HCT116 (cell line): ENCODE data around the gene HBE1. TPM values are rescaled to one million over a fixed set of nuclear protein-coding genes. Genes with fewer than 3 reads are reported as not detected.
"Not testable (repeated sequence)": the region's sequence is repeated elsewhere in the genome, so short reads cannot be mapped to it uniquely, and the experiment has no call there.

ENCODE experiments used
- ATAC-seq: fragments of 200-7000 bp; cut with Tn5 transposase; 2 replicates; pipeline ENCODE4 v1.9.1; 2020; ENCODE audit warnings: mild to moderate bottlenecking, moderate library complexity
- BruUV-seq: library from RNA; stranded (reverse); fragments of 400-500 nt; replicated peaks from 2 replicates; lab custom pipeline; 2021; lab: Mats Ljungman, UMichigan
- CTCF ChIA-PET: fragments of 300-600 bp; sonication (Branson Sonifier 250); formaldehyde crosslinking; loops from one replicate; lab custom pipeline; 2021; ENCODE audit warnings: antibody characterized with exemption; lab: Charles Lee
- POLR2A ChIA-PET: fragments of 300-600, 350-600 bp; sonication (Branson Sonifier 250); formaldehyde crosslinking; loops from one replicate; lab custom pipeline; 2021; ENCODE audit warnings: antibody characterized with exemption; lab: Charles Lee
- RAD21 ChIA-PET, 2 experiments: fragments of 300-600 bp; sonication (Branson Sonifier 250); formaldehyde crosslinking; loops; one replicate each; lab custom pipeline; 2023; ENCODE audit warnings: low total read pairs in 2 of 2; ENCODE audit not compliant: uncharacterized antibody in 2 of 2, unreplicated experiment in 2 of 2, low non-redundant PET in 1 of 2; lab: Charles Lee
- DNase-seq: peaks from one replicate; pipeline ENCODE4 v3.0.0-alpha.2; 2010; ENCODE audit warnings: low read depth, low spot score
- H2AFZ ChIP-seq: fragments of 200-600 bp; shearing (Covaris generic), sonication (generic); 2 replicates; pipeline ENCODE4 v1.6.1; 2017; ENCODE audit warnings: low read depth, mixed run types, mixed read lengths, antibody characterized with exemption, low read length; ENCODE audit not compliant: poor library complexity, severe bottlenecking
- H3K27ac ChIP-seq: 2 replicates; pipeline ENCODE4 v1.5.1; 2012; ENCODE audit warnings: low read depth, low read length
- H3K27me3 ChIP-seq: fragments of 200-600 bp; sonication (generic); 2 replicates; pipeline ENCODE4 v1.6.1; 2016; ENCODE audit warnings: mixed run types, low read length, mixed read lengths; ENCODE audit not compliant: insufficient read depth
- H3K36me3 ChIP-seq, 2 experiments: fragments of 200-500 bp in 1 of 2; fragments of 200-600 bp in 1 of 2; sonication (Bioruptor generic) in 1 of 2; sonication (generic) in 1 of 2; 2 replicates each; pipeline versions ENCODE4 v1.5.1 to v1.6.1; 2014 to 2016; ENCODE audit warnings: low read length in 2 of 2, inconsistent platforms in 1 of 2, mixed read lengths in 1 of 2, mixed run types in 1 of 2; ENCODE audit not compliant: insufficient read depth in 2 of 2, control insufficient read depth in 1 of 2
- H3K4me1 ChIP-seq, 2 experiments: fragments of 200-600 bp in 1 of 2; sonication (generic) in 1 of 2; 2 replicates each; pipeline versions ENCODE4 v1.5.1 to v1.6.1; 2012 to 2017; ENCODE audit warnings: low read length in 2 of 2, inconsistent platforms in 1 of 2, mild to moderate bottlenecking in 1 of 2, mixed read lengths in 1 of 2, mixed run types in 1 of 2, moderate library complexity in 1 of 2; ENCODE audit not compliant: insufficient read depth in 2 of 2, control insufficient read depth in 1 of 2
- H3K4me2 ChIP-seq: fragments of 200-600 bp; sonication (generic); 2 replicates; pipeline ENCODE4 v1.6.1; 2017; ENCODE audit warnings: mixed run types, low read length, mixed read lengths
- H3K4me3 ChIP-seq, 2 experiments: fragments of 200-600 bp in 1 of 2; sonication (generic) in 1 of 2; replicated peaks in 1 of 2; 2 replicates each; pipeline ENCODE4 v1.5.1; 2011 to 2016; ENCODE audit warnings: low read length in 2 of 2, control low read depth in 1 of 2, low read depth in 1 of 2, mild to moderate bottlenecking in 1 of 2, mixed read lengths in 1 of 2, mixed run types in 1 of 2
- H3K79me2 ChIP-seq: fragments of 200-600 bp; sonication (generic); 2 replicates; pipeline ENCODE4 v1.6.1; 2017; ENCODE audit warnings: mild to moderate bottlenecking, mixed run types, low read length, moderate library complexity, mixed read lengths; ENCODE audit not compliant: insufficient read depth
- H3K9ac ChIP-seq: fragments of 200-600 bp; sonication (generic); 2 replicates; pipeline ENCODE4 v1.6.1; 2016; ENCODE audit warnings: low read length, mixed read lengths
- H3K9me2 ChIP-seq: fragments of 200-600 bp; sonication (generic), shearing (Covaris generic); 2 replicates; pipeline ENCODE4 v1.6.1; 2017; ENCODE audit warnings: mixed run types, mild to moderate bottlenecking, moderate library complexity; ENCODE audit not compliant: insufficient read depth
- H3K9me3 ChIP-seq, 2 experiments: fragments of 200-500 bp in 1 of 2; fragments of 200-600 bp in 1 of 2; sonication (Bioruptor generic) in 1 of 2; sonication (generic) in 1 of 2; 2 replicates each; pipeline ENCODE4 v1.6.1; 2014 to 2017; ENCODE audit warnings: low read length in 2 of 2, mixed read lengths in 2 of 2, inconsistent platforms in 1 of 2, low read depth in 1 of 2, mild to moderate bottlenecking in 1 of 2, mixed run types in 1 of 2, moderate library complexity in 1 of 2; ENCODE audit not compliant: control insufficient read depth in 1 of 2, insufficient read depth in 1 of 2
- H4K20me1 ChIP-seq: fragments of 200-600 bp; sonication (generic), shearing (Covaris generic); 2 replicates; pipeline ENCODE4 v1.6.1; 2017; ENCODE audit warnings: mixed run types, mild to moderate bottlenecking, moderate library complexity; ENCODE audit not compliant: insufficient read depth
- EZH2phosphoT487 ChIP-seq: fragments of 200-600 bp; IDR thresholded peaks from 2 replicates; pipeline ENCODE4 v1.6.1; 2018; ENCODE audit warnings: antibody characterized with exemption, borderline replicate concordance
- POLR2AphosphoS5 ChIP-seq: IDR thresholded peaks from 2 replicates; pipeline ENCODE4 v1.6.1; 2011; ENCODE audit warnings: mild to moderate bottlenecking, low read depth, low read length, moderate library complexity
- RAD21 ChIP-seq: IDR thresholded peaks from 2 replicates; pipeline ENCODE4 v1.6.1; 2012; ENCODE audit warnings: low read depth, mild to moderate bottlenecking
- intact Hi-C: fragments of 100-400 bp; cut with micrococcal nuclease; formaldehyde crosslinking; loops from 2 replicates; pipeline ENCODE4 v1.10.0; 2022
- total RNA-seq: library from RNA; stranded (reverse); gene quantifications from one replicate; pipeline ENCODE4 v1.2.1, GENCODE V29; 2021; ENCODE audit not compliant: unreplicated experiment

The HBE1 gene
- total RNA-seq, 1 experiment from 2014 or later: 212 TPM

DNA sequence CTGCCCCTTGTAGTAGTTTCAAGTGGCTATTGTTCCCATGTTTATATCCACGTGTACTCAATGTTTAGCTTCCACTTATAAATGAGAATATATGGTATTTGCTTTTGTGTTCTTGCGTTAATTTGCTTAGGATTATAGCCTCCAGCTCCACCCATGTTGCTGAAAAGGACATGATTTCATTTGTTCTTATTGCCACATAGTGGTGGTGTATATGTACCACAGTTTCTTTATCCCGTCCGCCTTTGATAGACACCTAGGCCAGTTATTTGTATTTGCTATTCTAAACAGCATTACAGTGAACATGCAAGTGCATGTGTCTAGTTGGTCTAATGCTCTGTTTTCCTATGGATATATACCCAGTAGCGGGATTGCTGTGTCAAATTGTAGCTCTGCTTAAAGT is 47.5 kb upstream of the HBE1 start:
- intact Hi-C loops: no loop called here
- peaks cover 0 to 15% of the 10 kb centered on the region in 2 experiments; a peak in 3 of 4 replicates for H3K36me3 ChIP-seq
- BruUV-seq: no TSS peak
- no peak overlapping the region for H3K4me2 ChIP-seq
- no peaks in the 10 kb centered on the region for H3K27me3 ChIP-seq
- TF ChIP-seq EZH2phosphoT487: no peak
- TF ChIP-seq RAD21: peak; percentile 4; the same call in 1 of the 2 replicates
- 0 out of 2 replicates have a peak, but pooled peaks have one; percentile 5 for TF ChIP-seq POLR2AphosphoS5
- TF ChIP-seq, all 23 proteins: peak for 2
- Histone ChIP-seq H3K9me3 (no peaks in the 10 kb centered on the region), H3K4me1 (no peaks in the 10 kb centered on the region), H3K4me3 (no peak overlapping the region), H3K27ac (no peak overlapping the region), H4K20me1 (no peaks in the 10 kb centered on the region), H3K9me2 (no peaks in the 10 kb centered on the region), H3K79me2 (peaks cover 8% of the 10 kb centered on the region; the same call in 1 of the 2 replicates), H3K9ac (no peak overlapping the region), H2AFZ (no peak overlapping the region)
- RAD21 ChIA-PET: no interaction called here
- DNase-seq (no peak), ATAC-seq (peak; percentile 63)
- POLR2A ChIA-PET: no interaction called here
- CTCF ChIA-PET: no interaction called here

DNA sequence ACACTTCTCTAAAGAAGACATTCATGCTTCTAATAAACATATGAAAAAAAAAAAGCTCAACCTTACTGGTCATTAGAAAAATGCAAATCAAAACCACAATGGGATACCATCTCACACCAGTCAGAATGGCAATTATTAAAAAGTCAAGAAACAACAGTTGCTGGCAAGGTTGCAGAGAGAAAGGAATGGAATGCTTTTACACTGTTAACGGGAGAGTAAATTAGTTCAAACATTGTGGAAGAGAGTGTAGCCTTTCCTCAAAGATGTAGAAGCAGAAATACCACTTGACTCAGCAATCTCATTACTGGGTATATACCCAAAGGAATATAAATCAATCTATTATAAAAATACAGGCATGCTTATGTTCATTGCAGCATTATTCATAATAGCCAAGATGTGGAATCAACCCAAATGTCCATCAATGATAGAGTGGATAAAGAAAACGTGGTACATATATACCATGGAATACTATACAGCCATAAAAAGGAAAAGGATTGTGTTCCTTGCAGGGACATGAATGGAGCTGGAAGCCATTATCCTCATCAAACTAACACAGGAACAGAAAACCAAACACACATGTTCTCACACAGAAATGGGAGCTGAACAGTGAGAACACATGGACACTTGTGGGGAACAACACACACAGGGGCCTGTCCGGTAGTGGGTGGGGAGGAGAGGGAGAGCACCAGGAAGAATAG is 43.7 kb upstream of the HBE1 start:
- H2AFZ ChIP-seq, ATAC-seq, H3K9ac ChIP-seq, H3K9me3 ChIP-seq, H3K4me1 ChIP-seq, intact Hi-C loops, H3K36me3 ChIP-seq, RAD21 ChIA-PET, H3K4me2 ChIP-seq, H3K79me2 ChIP-seq, DNase-seq, H3K27ac ChIP-seq, H3K4me3 ChIP-seq, H3K9me2 ChIP-seq, H3K27me3 ChIP-seq, BruUV-seq, CTCF ChIA-PET: not testable (repeated sequence)
- POLR2A ChIA-PET: interaction anchor here (0.6 kb wide), 1 partner anchor 37 kb away, joined by 4 read pairs; no protein-coding TSS in a partner anchor
- H4K20me1 ChIP-seq: 0 out of 2 replicates have a peak, but pooled peaks cover 10% of the 10 kb centered on the region
